HUES64 (cell line): Measurements from ENCODE around the gene TPK1.

ENCODE experiments used
- H3K27ac ChIP-seq: 2 replicates; pipeline ENCODE4 v1.7.0; 2013; ENCODE audit warnings: low read depth, low read length, inconsistent platforms
- H3K27me3 ChIP-seq: 2 replicates; pipeline ENCODE4 v1.6.1; 2013; ENCODE audit warnings: mild to moderate bottlenecking, low read length; ENCODE audit not compliant: insufficient read depth
- H3K36me3 ChIP-seq: 2 replicates; pipeline ENCODE4 v1.6.1; 2013; ENCODE audit warnings: mild to moderate bottlenecking, low read length; ENCODE audit not compliant: insufficient read depth
- H3K4me1 ChIP-seq: 2 replicates; pipeline ENCODE4 v1.6.1; 2013; ENCODE audit warnings: mild to moderate bottlenecking, low read length, moderate library complexity; ENCODE audit not compliant: insufficient read depth
- H3K4me3 ChIP-seq: 2 replicates; pipeline ENCODE4 v1.5.1; 2013; ENCODE audit warnings: mild to moderate bottlenecking, low read length, moderate library complexity
- H3K9ac ChIP-seq: 2 replicates; pipeline ENCODE4 v1.6.1; 2013; ENCODE audit warnings: mild to moderate bottlenecking, low read depth, low read length
- H3K9me3 ChIP-seq: 2 replicates; pipeline ENCODE4 v1.6.1; 2013; ENCODE audit warnings: low read depth, low read length; ENCODE audit not compliant: insufficient read depth
- WGBS: fragments of 150-250, 120-280 bp; methylation state at CpG from one replicate; pipeline ENCODE4 v1.1.7; 2013; ENCODE audit warnings: missing lambda C conversion rate; 5-methylcytosine and 5-hydroxymethylcytosine counted together

TPK1 gene

DNA sequence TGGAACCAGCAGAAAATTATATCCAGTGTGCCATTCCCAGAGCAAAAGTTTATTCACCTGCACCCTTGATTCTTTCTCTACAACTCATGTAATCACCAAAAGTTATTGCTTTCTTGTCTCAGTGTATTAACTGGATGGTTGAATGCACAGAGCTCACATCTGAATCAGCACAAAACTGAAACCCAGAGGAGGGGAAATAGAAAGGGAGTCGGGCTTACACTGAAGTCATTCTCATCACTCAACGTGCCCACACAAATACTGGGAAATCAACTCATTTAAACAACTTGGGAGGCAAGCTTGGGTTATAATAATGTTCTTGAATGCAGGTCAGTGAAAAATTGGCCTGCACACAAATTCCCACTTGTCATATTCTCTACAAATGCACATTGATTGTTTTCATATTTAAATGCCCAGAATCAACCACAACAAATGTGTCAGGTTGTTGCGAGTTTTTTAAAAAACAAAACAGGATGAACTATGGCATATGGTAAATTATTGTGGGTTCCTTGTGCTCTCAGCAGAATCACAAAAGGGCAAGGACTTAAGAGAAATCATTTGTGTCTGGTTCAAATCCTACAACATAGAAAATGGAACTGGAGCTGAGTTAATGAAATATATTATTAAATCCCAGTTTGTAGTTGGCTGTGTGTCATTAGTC lies 306.5 kb downstream of the TPK1 start:
- 0 out of 2 replicates have a peak, but pooled peaks cover 4% of the 10 kb centered on the region for H3K9me3 ChIP-seq
- WGBS: 100% methylated on average over 1 of the region's 3 CpGs
- H3K27ac ChIP-seq: no peak overlapping the region
- no peaks in the 10 kb centered on the region for H3K36me3 ChIP-seq
- peaks cover 20% of the 10 kb centered on the region for H3K4me1 ChIP-seq
- no peaks in the 10 kb centered on the region for H3K27me3 ChIP-seq
- no peak overlapping the region for H3K4me3 ChIP-seq
- no peak overlapping the region for H3K9ac ChIP-seq

DNA sequence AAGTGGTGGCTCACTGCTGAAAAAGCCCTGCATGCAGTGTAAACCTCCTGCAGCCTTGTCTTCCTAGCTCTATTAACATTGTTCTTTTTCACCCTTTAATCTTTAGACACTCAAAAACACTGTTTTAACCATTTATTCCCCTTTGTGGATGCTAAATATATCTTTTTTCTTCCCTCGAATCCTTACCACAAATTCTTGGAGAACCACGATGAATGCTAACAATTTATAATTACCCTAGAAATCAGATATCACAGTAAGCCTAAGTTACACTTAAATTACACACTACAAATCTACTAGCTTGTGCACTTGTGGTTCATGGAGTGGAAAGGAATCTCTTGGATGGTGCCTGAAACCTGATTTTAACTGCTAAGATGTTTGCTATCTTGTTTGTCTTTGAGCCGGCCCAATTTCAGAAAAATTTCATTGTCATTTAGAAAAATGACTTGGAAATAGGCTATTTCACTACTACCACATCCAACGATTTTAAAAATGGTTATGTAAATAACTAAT lies 307.3 kb downstream of the TPK1 start:
- 0 out of 2 replicates have a peak, but pooled peaks cover 4% of the 10 kb centered on the region for H3K9me3 ChIP-seq
- H3K36me3 ChIP-seq: no peaks in the 10 kb centered on the region
- WGBS: 99% methylated on average over 3 of the region's 4 CpGs
- H3K4me3 ChIP-seq: no peak overlapping the region
- H3K9ac ChIP-seq: no peak overlapping the region
- H3K4me1 ChIP-seq: peaks cover 16% of the 10 kb centered on the region; the same call in 1 of the 2 replicates
- no peaks in the 10 kb centered on the region for H3K27me3 ChIP-seq
- H3K27ac ChIP-seq: no peak overlapping the region

DNA sequence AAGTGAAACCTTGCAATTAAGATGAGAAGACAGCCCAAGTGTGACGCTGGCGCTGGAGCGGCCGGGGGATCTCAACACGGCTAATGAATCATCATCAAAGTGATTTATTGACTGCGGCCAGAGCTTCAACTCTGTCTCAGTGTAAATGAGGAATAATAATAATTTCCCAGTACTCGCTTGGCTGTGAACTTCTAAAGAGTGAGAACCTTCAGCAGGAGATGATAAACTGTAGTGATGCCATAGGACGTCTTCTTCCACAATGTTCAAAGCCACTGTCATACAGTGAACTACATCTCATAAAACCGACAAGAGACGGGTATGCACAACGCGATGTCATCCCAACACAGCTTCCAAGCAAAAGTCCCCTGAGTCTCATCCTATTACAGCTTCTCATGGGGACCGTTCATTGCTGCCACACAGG lies 308.8 kb downstream of the TPK1 start:
- Histone ChIP-seq H3K4me1 (peaks cover 16% of the 10 kb centered on the region; the same call in 1 of the 2 replicates), H3K36me3 (no peaks in the 10 kb centered on the region)
- WGBS: 95% methylated on average over 13 of the region's 13 CpGs

DNA sequence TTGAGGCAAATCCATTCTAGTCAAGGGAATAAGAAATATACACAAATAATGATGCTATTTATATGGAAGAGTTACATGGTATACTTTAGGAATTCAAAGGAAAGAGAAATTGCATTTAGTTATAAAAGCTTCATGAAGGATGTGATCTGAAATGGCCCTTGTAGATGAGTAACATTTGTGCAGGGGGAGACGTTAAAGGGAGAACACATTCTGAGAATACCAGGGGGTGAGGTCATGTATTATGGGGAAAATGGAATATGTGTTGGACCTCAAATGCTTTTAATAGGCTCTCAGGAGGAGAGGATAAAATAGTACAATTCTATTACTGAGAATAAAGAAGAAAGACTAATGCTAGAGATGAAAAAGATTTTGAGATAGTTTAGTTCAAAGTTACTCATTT lies 309.9 kb downstream of the TPK1 start:
- Histone ChIP-seq H3K4me3 (no peak overlapping the region), H3K9ac (no peak overlapping the region), H3K27ac (no peak overlapping the region), H3K4me1 (peaks cover 7% of the 10 kb centered on the region; the same call in 1 of the 2 replicates), H3K9me3 (no peaks in the 10 kb centered on the region), H3K27me3 (no peaks in the 10 kb centered on the region), H3K36me3 (no peaks in the 10 kb centered on the region)
- 56% methylated on average over 1 of the region's 1 CpG for WGBS

More for the DNA sequence above, 308.8 kb downstream of the TPK1 start:
- Histone ChIP-seq H3K9me3 (no peaks in the 10 kb centered on the region), H3K9ac (no peak overlapping the region), H3K27ac (no peak overlapping the region), H3K27me3 (no peaks in the 10 kb centered on the region), H3K4me3 (no peak overlapping the region)

DNA sequence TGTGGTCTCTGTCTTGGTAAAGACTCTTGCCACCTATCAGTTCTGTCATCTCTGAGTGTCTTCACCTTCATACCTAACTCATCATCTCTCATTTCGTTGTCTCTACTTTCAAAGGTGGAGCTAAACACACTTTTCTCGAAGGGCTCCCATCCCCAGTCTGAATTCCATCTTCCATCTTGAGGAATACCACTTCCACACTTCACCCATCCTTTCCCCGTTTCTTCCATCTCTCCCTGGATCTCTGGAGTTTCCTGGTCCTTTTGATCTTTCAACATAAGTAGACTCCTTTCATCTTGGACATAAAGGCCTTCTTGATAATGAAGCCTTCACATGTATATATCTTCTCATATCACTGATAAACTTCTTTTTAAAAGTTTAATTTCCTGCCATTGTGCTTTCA lies 311.6 kb downstream of the TPK1 start:
- peaks cover 6% of the 10 kb centered on the region; the same call in 1 of the 2 replicates for H3K4me1 ChIP-seq
- H3K9me3 ChIP-seq: no peaks in the 10 kb centered on the region
- H3K27me3 ChIP-seq: no peaks in the 10 kb centered on the region
- no peak overlapping the region for H3K27ac ChIP-seq
- no peak overlapping the region for H3K4me3 ChIP-seq
- WGBS: 90% methylated on average over 3 of the region's 3 CpGs
- no peak overlapping the region for H3K9ac ChIP-seq
- H3K36me3 ChIP-seq: no peaks in the 10 kb centered on the region

DNA sequence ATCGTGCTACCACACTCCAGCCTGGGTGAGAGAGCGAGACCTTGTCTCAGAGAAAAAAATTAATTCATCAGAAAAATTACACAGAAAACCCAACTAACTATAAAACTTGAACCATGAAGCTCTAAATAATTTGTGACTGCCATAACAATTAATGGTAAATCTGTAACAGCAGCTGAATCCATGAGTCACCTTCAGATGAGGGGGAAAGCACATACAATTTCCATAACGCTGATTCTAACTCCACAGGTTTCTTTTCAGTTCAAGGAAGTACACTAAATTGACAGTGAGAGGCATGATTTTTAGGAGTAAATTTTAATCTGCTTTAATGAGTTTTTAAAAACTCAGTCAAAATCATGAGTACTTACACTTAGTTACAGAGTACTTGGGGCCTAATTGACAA lies 312.2 kb downstream of the TPK1 start:
- no peaks in the 10 kb centered on the region for H3K36me3 ChIP-seq
- H3K27me3 ChIP-seq: no peaks in the 10 kb centered on the region
- 98% methylated on average over 3 of the region's 3 CpGs for WGBS
- H3K4me1 ChIP-seq: peaks cover 6% of the 10 kb centered on the region; the same call in 1 of the 2 replicates
- H3K27ac ChIP-seq: no peak overlapping the region
- no peak overlapping the region for H3K4me3 ChIP-seq
- H3K9ac ChIP-seq: no peak overlapping the region
- no peaks in the 10 kb centered on the region for H3K9me3 ChIP-seq

DNA sequence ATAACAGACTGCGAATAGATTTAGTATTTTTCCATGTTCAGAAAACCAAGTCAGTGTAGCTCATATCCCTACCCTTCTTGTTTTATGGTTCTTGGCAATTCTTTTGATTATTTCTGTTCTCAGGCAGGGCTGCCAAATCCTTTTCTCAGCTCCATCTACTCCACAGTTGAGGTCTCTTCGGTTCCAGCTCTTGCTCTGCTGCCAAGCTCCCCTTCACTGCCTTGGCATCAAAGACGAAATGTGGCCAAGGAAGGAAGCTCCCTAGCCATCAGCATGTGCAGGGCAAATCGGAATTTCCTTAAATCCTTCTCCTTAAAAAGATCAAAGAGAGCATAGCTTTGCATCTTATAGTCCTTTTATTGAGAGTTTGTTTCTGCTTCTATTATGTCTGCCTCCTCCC lies 315.9 kb downstream of the TPK1 start:
- Histone ChIP-seq H3K9me3 (no peaks in the 10 kb centered on the region), H3K36me3 (no peaks in the 10 kb centered on the region), H3K9ac (no peak overlapping the region), H3K4me1 (no peaks in the 10 kb centered on the region; the same call in 1 of the 2 replicates), H3K27ac (no peak overlapping the region), H3K4me3 (no peak overlapping the region), H3K27me3 (no peaks in the 10 kb centered on the region)
- WGBS: 89% methylated on average over 4 of the region's 4 CpGs

DNA sequence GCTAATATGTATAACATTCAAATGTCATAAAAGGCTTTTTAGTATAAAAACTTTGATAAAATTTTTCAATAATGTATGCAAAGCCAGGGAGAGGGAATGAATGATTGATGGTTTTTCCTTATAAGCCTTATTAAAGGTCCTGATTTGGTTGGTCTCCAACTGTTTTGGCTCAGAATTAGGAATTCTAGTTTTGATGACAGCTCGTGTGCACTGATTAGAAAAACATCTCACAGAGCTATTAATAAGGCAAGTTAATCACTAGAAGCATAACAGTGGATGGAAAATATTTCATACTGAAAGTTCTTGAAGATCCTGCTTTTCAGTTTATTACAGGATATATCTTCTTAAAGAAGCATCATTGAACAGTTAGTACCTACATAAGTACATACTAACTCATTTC lies 317.5 kb downstream of the TPK1 start:
- no peaks in the 10 kb centered on the region for H3K27me3 ChIP-seq
- no CpG with 5 or more reads among the region's 1 CpG for WGBS
- H3K4me1 ChIP-seq: no peaks in the 10 kb centered on the region; the same call in 1 of the 2 replicates
- H3K36me3 ChIP-seq: no peaks in the 10 kb centered on the region
- no peak overlapping the region for H3K4me3 ChIP-seq
- no peaks in the 10 kb centered on the region for H3K9me3 ChIP-seq
- H3K27ac ChIP-seq: no peak overlapping the region
- no peak overlapping the region for H3K9ac ChIP-seq

DNA sequence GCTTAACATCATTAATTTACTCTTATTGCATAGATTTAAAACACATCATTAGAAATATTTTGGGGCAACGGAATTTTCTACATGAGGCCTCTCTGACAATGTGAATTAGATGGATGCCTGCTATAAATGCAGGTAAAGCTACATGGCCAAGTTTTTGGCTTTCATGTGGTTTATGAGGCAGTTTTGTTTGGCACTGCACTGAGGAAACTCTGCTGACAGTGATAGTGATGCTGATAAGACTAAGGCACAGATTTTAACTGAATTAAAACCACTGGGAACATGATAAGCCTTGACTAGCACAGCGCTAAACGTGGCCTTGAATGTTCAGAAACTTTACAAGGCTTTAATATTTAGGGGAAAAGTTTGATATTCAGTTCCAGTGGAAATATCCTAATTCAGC lies 318.1 kb downstream of the TPK1 start:
- Histone ChIP-seq H3K27ac (no peak overlapping the region), H3K4me3 (no peak overlapping the region), H3K4me1 (no peaks in the 10 kb centered on the region; the same call in 1 of the 2 replicates), H3K36me3 (no peaks in the 10 kb centered on the region), H3K9me3 (no peaks in the 10 kb centered on the region), H3K9ac (no peak overlapping the region), H3K27me3 (no peaks in the 10 kb centered on the region)
- 98% methylated on average over 3 of the region's 3 CpGs for WGBS

DNA sequence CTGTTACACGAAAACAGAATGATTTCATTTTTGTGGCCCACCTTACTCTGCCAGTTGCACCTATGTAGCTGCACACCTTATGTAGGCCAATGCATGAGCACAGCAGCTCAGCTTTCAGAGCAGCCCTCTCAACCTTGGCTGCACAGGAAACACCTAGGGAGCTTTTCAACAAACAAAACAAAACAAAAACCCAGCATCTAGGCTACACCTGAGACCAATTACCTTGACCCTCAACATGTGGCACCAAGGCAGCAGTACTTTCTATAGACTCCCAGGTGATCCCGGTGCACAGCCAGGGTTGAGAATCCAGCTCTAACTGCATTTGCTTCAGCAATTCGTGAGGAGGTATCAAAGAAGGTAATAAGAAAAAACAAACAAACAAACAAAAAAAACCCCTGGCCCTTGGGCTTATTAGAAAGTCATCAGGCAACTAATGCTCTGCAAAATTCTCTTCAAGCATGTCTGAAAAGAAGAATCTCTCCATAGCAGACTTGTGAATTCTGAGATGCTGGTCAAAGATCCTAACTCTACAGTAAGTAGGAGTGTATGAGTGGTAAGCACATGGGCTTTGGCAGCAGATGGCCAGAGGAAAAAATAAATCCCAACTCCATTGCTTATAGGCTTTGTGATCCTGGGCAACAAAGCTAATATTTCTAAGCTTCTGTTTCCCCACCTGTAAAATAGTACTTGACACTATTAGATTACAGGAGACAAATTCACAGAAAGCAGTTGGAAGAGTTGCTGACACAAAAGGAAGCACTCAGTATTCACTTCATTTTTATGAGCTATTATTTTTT lies 318.9 kb downstream of the TPK1 start:
- H3K4me3 ChIP-seq: no peak overlapping the region
- 88% methylated on average over 2 of the region's 3 CpGs for WGBS
- H3K4me1 ChIP-seq: no peaks in the 10 kb centered on the region; the same call in 1 of the 2 replicates
- no peaks in the 10 kb centered on the region for H3K36me3 ChIP-seq
- H3K9me3 ChIP-seq: no peaks in the 10 kb centered on the region
- no peaks in the 10 kb centered on the region for H3K27me3 ChIP-seq
- H3K27ac ChIP-seq: no peak overlapping the region
- no peak overlapping the region for H3K9ac ChIP-seq

DNA sequence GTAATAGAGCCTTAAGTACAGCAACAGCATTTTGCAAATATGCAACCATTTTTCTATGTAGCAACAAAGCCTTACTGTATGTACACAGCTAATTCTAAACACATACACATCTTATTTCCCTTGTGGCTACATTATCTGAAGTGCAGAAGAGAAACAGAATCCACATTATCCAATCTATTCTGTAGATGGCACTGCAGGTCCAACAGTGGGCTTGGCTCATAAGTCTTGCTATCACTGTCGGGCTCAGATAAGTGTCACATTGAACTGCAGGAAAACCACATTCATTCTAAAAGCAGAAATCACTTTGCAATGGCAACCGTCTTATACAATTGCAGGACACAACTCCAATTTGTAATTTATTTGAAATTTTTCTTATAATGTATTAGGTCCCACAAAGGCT lies 322.5 kb downstream of the TPK1 start:
- Histone ChIP-seq H3K4me3 (no peak overlapping the region), H3K9me3 (no peaks in the 10 kb centered on the region), H3K36me3 (no peaks in the 10 kb centered on the region), H3K4me1 (no peaks in the 10 kb centered on the region; the same call in 1 of the 2 replicates), H3K27me3 (no peaks in the 10 kb centered on the region), H3K27ac (no peak overlapping the region), H3K9ac (no peak overlapping the region)
- 48% methylated on average over 1 of the region's 2 CpGs for WGBS
